ENCODE measurements around the gene DNM1. TPM values are rescaled to one million over a fixed set of nuclear protein-coding genes. Genes with fewer than 3 reads are reported as not detected.

The DNM1 gene
- polyA plus RNA-seq, 1 of the 3 experiments (the other 2 are of a cell fraction), result 35.7 TPM

DNA sequence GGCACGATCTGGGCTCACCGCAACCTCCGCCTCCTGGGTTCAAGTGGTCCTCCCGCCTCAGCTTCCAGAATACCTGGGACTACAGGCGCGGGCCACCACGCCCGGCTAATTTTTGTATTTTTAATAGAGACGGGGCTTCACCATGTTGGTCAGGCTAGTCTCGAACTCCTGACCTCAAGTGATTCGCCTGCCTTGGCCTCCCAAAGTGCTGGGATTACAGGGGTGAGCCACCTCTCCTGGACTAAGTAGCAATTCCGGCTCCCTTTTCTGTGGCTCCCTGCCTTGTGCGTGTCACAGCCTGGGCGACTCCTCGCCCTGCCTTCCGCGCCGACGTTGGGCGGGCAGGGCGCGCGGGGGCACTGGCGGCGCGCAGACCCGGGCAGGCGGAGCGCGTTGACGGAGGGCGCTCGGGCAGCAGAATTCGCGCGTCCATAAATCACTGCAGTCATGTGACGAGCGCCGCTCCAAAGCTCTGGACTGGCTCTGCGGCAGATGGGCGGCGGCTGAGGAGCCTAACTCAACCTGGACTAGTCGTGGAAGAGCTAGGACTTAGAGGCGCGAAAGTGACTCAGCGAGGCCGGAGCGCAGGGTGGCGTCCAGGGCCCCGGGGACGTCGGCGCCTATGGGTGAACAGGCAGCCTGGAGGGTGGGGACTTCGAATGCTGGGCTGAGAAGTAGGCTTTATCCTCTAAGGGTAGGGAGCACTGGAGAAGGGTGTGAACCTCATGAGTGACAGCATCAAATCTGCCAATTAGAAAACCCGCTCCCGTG, 10.4 kb upstream of the DNM1 start (continued):
- peak; percentile 40; the same call in 1 of the 2 replicates for TF ChIP-seq USF2 (IDR thresholded peaks at IDR 0.05; ENCODE audit: borderline replicate concordance, low read depth, low read length)
- no peak for TF ChIP-seq EZH2phosphoT487 (IDR thresholded peaks at IDR 0.05; ENCODE audit: borderline replicate concordance, low read depth)

DNA sequence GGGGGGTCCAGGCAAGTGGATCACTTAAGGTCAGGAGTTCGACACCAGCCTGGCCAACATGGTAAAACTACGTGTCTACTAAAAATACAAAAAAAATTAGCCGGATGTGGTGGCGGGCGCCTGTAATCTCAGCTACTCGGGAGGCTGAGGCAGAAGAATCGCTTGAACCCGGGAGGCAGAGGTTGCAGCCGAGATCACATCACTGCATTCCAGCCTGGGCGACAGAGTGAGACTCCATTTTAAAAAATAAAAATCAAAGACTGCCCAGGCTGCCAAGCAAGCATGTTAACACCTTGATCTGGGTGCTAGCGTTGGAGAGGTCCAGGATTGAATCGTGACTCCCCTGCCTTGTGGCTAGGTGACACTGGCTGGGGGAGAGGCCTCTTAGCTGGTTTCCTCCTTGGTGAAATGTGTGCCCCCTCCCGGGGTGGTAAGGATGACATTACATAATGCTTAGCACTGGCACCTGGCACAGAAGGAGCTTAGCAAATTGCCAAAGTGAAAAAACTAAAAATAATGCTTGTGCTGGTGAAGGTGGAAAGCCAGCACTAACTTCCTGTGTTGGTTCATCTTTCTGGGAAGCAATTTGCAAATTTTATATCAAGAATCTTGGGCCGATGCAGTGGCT, 9.6 kb upstream of the DNM1 start:
- Histone ChIP-seq H3K9me2 (no peaks in the 10 kb centered on the region), H3K27me3 (ENCODE audit: insufficient read depth) (no peaks in the 10 kb centered on the region), H3K9me3 (no peaks in the 10 kb centered on the region), H3K4me1 (ENCODE audit: control insufficient read depth in 1 of 2, insufficient read depth in 2 of 2, low read depth in 1 of 2, low read length in 1 of 2) (peaks cover 5 to 11% of the 10 kb centered on the region in 2 experiments; a peak in 2 of 4 replicates), H3K27ac (ENCODE audit: low read depth in 2 of 2, low read length in 1 of 2) (peak overlapping the region in 1 of 2 experiments; percentile 56; a peak in 1 of 4 replicates), H3F3A (replicated peaks; ENCODE audit: insufficient read depth) (peaks cover 7% of the 10 kb centered on the region), H3K9ac (0 out of 2 replicates have a peak overlapping the region, but pooled peaks have one; percentile 14), H3K36me3 (replicated peaks in 1 of 2; ENCODE audit: control insufficient read depth in 1 of 2, insufficient read depth in 2 of 2, low read length in 1 of 2) (peaks cover 0 to 15% of the 10 kb centered on the region in 2 experiments), H2AFZ (ENCODE audit: low read depth) (no peak overlapping the region), H4K20me1 (ENCODE audit: insufficient read depth) (no peaks in the 10 kb centered on the region), H3K79me2 (ENCODE audit: insufficient read depth) (peaks cover 24% of the 10 kb centered on the region), H3K4me2 (0 out of 2 replicates have a peak overlapping the region, but pooled peaks have one; percentile 89), H3K4me3 (ENCODE audit: low read depth in 2 of 2, low read length in 1 of 2) (no peak overlapping the region)
- no peak for DNase-seq
- 92% methylated on average over 14 of the region's 14 CpGs for WGBS (ENCODE audit: low lambda C conversion rate)
- ChIA-PET POLR2A (interaction anchor here (0.5 to 0.6 kb wide), 2 partner anchors 10 to 23 kb away, joined by 3 read pairs; no protein-coding TSS in a partner anchor), CTCF (interaction anchor here (0.6 to 2.4 kb wide), 22 partner anchors 10 to 227 kb away, joined by 3 to 10 read pairs (median 3); partner anchors contain the start of genes CERCAM, DNM1, GOLGA2 and SWI5)
- TF ChIP-seq TEAD4 (IDR thresholded peaks at IDR 0.05; ENCODE audit: borderline replicate concordance, insufficient read depth) (no peak), USF2 (IDR thresholded peaks at IDR 0.05; ENCODE audit: borderline replicate concordance, low read depth, low read length) (no peak), RXRA (IDR thresholded peaks at IDR 0.05; ENCODE audit: borderline replicate concordance, low read depth) (no peak), ELF1 (IDR thresholded peaks at IDR 0.05) (no peak), MAX (IDR thresholded peaks at IDR 0.05; ENCODE audit: low read depth) (no peak), CTCF (IDR thresholded peaks at IDR 0.05) (no peak), GABPA (IDR thresholded peaks at IDR 0.05; ENCODE audit: low read depth) (no peak), NRF1 (IDR thresholded peaks at IDR 0.05; ENCODE audit: low read depth, low read length) (no peak), TCF12 (IDR thresholded peaks at IDR 0.05) (no peak), EP300 (IDR thresholded peaks at IDR 0.05; ENCODE audit: borderline replicate concordance in 1 of 2, low read depth in 1 of 2, low read length in 1 of 2) (no peak), FOSL2 (IDR thresholded peaks at IDR 0.05; ENCODE audit: borderline replicate concordance, low read depth) (no peak)

Measured in SK-N-SH (cell line).